BJ (cell line): ENCODE data around the gene EML3. TPM values are rescaled to one million over a fixed set of nuclear protein-coding genes. Genes with fewer than 3 reads are reported as not detected.
A peak's percentile ranks its signal among the peaks of the same experiment; 100 is the strongest.

Source experiments
- CTCF ChIA-PET: fragments of 350-600 bp; formaldehyde crosslinking; extraction: SDS; loops from one replicate; lab custom pipeline; 2021; ENCODE audit warnings: antibody characterized with exemption, inconsistent platforms; lab: Yijun Ruan, JAX
- POLR2A ChIA-PET: fragments of 300-600 bp; sonication (Branson Sonifier 250); formaldehyde crosslinking; extraction: SDS; loops from one replicate; lab custom pipeline; 2021; ENCODE audit warnings: antibody characterized with exemption; lab: Charles Lee
- DNase-seq: peaks from one replicate; pipeline ENCODE4 v3.0.0-alpha.2; 2011; ENCODE audit warnings: low read depth
- H3K27me3 ChIP-seq: 2 replicates; pipeline ENCODE4 v1.6.0; 2011; ENCODE audit warnings: low read length; ENCODE audit not compliant: control insufficient read depth, insufficient read depth
- H3K36me3 ChIP-seq: 2 replicates; pipeline ENCODE4 v1.5.1; 2011; ENCODE audit warnings: low read length; ENCODE audit not compliant: control insufficient read depth, insufficient read depth
- H3K4me3 ChIP-seq: 2 replicates; pipeline ENCODE4 v1.5.1; 2011; ENCODE audit warnings: low read depth, mild to moderate bottlenecking, control low read depth, low read length
- CTCF ChIP-seq: IDR thresholded peaks from 2 replicates; pipeline ENCODE4 v1.5.1; 2011; ENCODE audit warnings: low read depth, mild to moderate bottlenecking, control low read depth, inconsistent platforms, low read length, moderate library complexity; ENCODE audit not compliant: insufficient read depth
- polyA plus RNA-seq: library from polyadenylated mRNA; depleted of rRNA; stranded (reverse); fragments of >200 nt; gene quantifications from 2 replicates; pipeline ENCODE4 v1.2.3, GENCODE V29; 2011

EML3 gene
- polyA plus RNA-seq, 1 experiment, result 26.5 TPM

- no peak for DNase-seq
- peaks cover 54% of the 10 kb centered on the region for H3K36me3 ChIP-seq
These were observed 19.9 kb upstream of the EML3 start for GRCh38 chr11:62632492-62632891.

GRCh38 chr11:62627713-62628112, 15.1 kb upstream of the EML3 start:
- ChIA-PET CTCF (interaction anchor here (1.1 to 1.4 kb wide), 3 partner anchors 9 to 232 kb away, joined by 3 to 7 read pairs (median 5); no protein-coding TSS in a partner anchor), POLR2A (interaction anchor here (0.6 kb wide), 1 partner anchor 212 kb away, joined by 3 read pairs; no protein-coding TSS in a partner anchor)
- Histone ChIP-seq H3K27me3 (no peaks in the 10 kb centered on the region), H3K4me3 (no peak overlapping the region), H3K36me3 (peaks cover 51% of the 10 kb centered on the region)
- no peak for DNase-seq
- 0 out of 2 replicates have a peak, but pooled peaks have one; percentile 6 for TF ChIP-seq CTCF

More at GRCh38 chr11:62632492-62632891, 19.9 kb upstream of the EML3 start:
- H3K4me3 ChIP-seq, result no peak overlapping the region
- no peaks in the 10 kb centered on the region for H3K27me3 ChIP-seq
- ChIA-PET POLR2A (interaction anchor here (0.5 kb wide), 1 partner anchor 229 kb away, joined by 9 read pairs; no protein-coding TSS in a partner anchor), CTCF (no interaction called here)
- no peak for TF ChIP-seq CTCF

GRCh38 chr11:62622476-62623089, 10.0 kb upstream of the EML3 start:
- no peak for DNase-seq
- CTCF ChIA-PET, result interaction anchor here (0.7 to 4.0 kb wide), 5 partner anchors 11 to 227 kb away, joined by 3 to 26 read pairs (median 3); partner anchors contain the start of genes EML3, ROM1 and TUT1
- Histone ChIP-seq H3K27me3 (no peaks in the 10 kb centered on the region), H3K36me3 (peaks cover 17% of the 10 kb centered on the region), H3K4me3 (peak overlapping the region; percentile 54)
- POLR2A ChIA-PET, result interaction anchor here (2.2 kb wide), 1 partner anchor 43 kb away, joined by 11 read pairs; the partner anchor contains the start of genes C11orf98 and CSKMT
- TF ChIP-seq CTCF, result no peak

- peak within 1 kb of the TSS; percentile 54 for H3K4me3 ChIP-seq
- TF ChIP-seq CTCF, result no peak
- no peaks in the 10 kb centered on the region for H3K27me3 ChIP-seq
- ChIA-PET CTCF (interaction anchor here (0.7 to 4.0 kb wide), 8 partner anchors 8 to 226 kb away, joined by 3 to 26 read pairs (median 3); partner anchors contain the start of genes C11orf98, CSKMT, EML3 and ROM1), POLR2A (interaction anchor here (0.6 to 2.2 kb wide), 4 partner anchors 31 to 241 kb away, joined by 4 to 11 read pairs (median 6); partner anchors contain the start of genes C11orf98, CSKMT and INTS5)
- DNase-seq, result peak; percentile 90
- peaks cover 19% of the 10 kb centered on the region for H3K36me3 ChIP-seq
These were observed 9.2 kb upstream of the EML3 start, which contains the start of gene B3GAT3 for GRCh38 chr11:62621567-62622470. B3GAT3 (minus strand) TSS chr11:62621986; CDS start chr11:62621947, 39 bp downstream.
